ENCODE data around the gene AUP1. TPM values are rescaled to one million over a fixed set of nuclear protein-coding genes. Genes with fewer than 3 reads are reported as not detected.

Gene AUP1
- total and polyA plus RNA-seq, 2 of the 8 experiments (the other 6 are each of a cell fraction or from before 2014, with no cell fraction given) = 83.4 to 121 TPM

GRCh38 chr2:74536166-74536950, 6.9 kb upstream of the AUP1 start (continued):
- TF ChIP-seq CREB1 (IDR thresholded peaks at IDR 0.05) = no peak
